CD4-positive, alpha-beta T cell treated with Interleukin-17A for 1 hour (primary cell): ENCODE results near the gene TMEM141.
A peak's percentile ranks its signal among the peaks of the same experiment; 100 is the strongest.

Experiments
- DNase-seq: peaks from one replicate; pipeline ENCODE4 v3.0.0-alpha.2; 2020

TMEM141 gene

GRCh38 chr9:136790640-136791515 lies at the start of gene TMEM141:
Gene TMEM141, plus strand, starts transcription at chr9:136791344. Its CDS starts 27 bp downstream, at chr9:136791371.
- DNase-seq, result peak; percentile 99

- DNase-seq, result no peak
These were observed 49.1 kb upstream of the TMEM141 start for GRCh38 chr9:136741883-136742571.

GRCh38 chr9:136742591-136743391 lies 48.4 kb upstream of the TMEM141 start, which contains the start of gene LCN10:
Gene LCN10, minus strand, starts transcription at chr9:136742940. Its CDS starts 37 bp downstream, at chr9:136742903.
- no peak for DNase-seq

GRCh38 chr9:136743639-136744211 lies 47.4 kb upstream of the TMEM141 start:
- DNase-seq, result no peak

GRCh38 chr9:136744773-136745172 lies 46.4 kb upstream of the TMEM141 start:
- no peak for DNase-seq

- no peak for DNase-seq
These were observed 45.6 kb upstream of the TMEM141 start for GRCh38 chr9:136745389-136746154.

- no peak for DNase-seq
These were observed 45.0 kb upstream of the TMEM141 start for GRCh38 chr9:136746155-136746490.

GRCh38 chr9:136746621-136747020 lies 44.5 kb upstream of the TMEM141 start:
- DNase-seq, result no peak

- DNase-seq, result no peak
These were observed 43.7 kb upstream of the TMEM141 start for GRCh38 chr9:136747161-136748060.

- no peak for DNase-seq
These were observed 42.9 kb upstream of the TMEM141 start, which contains the start of gene LCN6 for GRCh38 chr9:136748201-136748600. Gene LCN6, minus strand, starts transcription at chr9:136748525. Its CDS starts 42 bp downstream, at chr9:136748483.

GRCh38 chr9:136748666-136749611 lies 42.2 kb upstream of the TMEM141 start:
- no peak for DNase-seq

GRCh38 chr9:136750526-136750925 lies 40.6 kb upstream of the TMEM141 start:
- no peak for DNase-seq

GRCh38 chr9:136751244-136751643 lies 39.9 kb upstream of the TMEM141 start:
- no peak for DNase-seq

GRCh38 chr9:136751814-136752213 lies 39.3 kb upstream of the TMEM141 start:
- DNase-seq, result no peak

GRCh38 chr9:136753371-136754058 lies 37.6 kb upstream of the TMEM141 start:
- DNase-seq, result no peak

- no peak for DNase-seq
These were observed 37.0 kb upstream of the TMEM141 start for GRCh38 chr9:136754059-136754572.

GRCh38 chr9:136754626-136755301 lies 36.4 kb upstream of the TMEM141 start:
- DNase-seq, result no peak
